ENCODE measurements around the gene PTPRN2.
"Not testable (repeated sequence)": the region's sequence is repeated elsewhere in the genome, so short reads cannot be mapped to it uniquely, and the experiment has no call there.

PTPRN2 gene

DNA sequence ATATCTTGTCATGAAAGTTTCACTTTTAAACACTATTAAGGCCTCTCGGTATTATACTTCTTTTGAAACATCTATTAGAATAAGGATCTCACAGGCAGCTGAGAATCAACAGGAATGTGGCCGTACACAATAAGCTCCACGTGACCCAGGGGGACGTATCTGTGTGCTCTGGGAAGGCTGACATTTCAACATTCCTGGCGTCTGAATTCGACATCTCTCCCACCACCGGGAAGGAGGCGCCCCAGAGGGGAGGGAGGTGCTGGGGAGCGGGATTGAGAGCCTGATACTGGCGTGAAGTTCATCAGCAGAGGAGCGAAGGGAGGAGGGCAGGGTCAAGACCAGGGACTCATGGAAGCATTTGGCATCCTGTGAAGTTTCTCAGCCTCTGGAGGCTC lies 849.6 kb downstream of the PTPRN2 start:
- TF ChIP-seq, protein P1, sequence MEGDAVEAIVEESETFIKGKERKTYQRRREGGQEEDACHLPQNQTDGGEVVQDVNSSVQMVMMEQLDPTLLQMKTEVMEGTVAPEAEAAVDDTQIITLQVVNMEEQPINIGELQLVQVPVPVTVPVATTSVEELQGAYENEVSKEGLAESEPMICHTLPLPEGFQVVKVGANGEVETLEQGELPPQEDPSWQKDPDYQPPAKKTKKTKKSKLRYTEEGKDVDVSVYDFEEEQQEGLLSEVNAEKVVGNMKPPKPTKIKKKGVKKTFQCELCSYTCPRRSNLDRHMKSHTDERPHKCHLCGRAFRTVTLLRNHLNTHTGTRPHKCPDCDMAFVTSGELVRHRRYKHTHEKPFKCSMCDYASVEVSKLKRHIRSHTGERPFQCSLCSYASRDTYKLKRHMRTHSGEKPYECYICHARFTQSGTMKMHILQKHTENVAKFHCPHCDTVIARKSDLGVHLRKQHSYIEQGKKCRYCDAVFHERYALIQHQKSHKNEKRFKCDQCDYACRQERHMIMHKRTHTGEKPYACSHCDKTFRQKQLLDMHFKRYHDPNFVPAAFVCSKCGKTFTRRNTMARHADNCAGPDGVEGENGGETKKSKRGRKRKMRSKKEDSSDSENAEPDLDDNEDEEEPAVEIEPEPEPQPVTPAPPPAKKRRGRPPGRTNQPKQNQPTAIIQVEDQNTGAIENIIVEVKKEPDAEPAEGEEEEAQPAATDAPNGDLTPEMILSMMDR (IDR thresholded peaks at IDR 0.05; ENCODE audit: low read depth, low read length, missing control alignments): no peak
- H3K4me3 ChIP-seq (ENCODE audit: low read depth, low read length): no peak overlapping the region
- DNase-seq (ENCODE audit: low read depth): no peak

DNA sequence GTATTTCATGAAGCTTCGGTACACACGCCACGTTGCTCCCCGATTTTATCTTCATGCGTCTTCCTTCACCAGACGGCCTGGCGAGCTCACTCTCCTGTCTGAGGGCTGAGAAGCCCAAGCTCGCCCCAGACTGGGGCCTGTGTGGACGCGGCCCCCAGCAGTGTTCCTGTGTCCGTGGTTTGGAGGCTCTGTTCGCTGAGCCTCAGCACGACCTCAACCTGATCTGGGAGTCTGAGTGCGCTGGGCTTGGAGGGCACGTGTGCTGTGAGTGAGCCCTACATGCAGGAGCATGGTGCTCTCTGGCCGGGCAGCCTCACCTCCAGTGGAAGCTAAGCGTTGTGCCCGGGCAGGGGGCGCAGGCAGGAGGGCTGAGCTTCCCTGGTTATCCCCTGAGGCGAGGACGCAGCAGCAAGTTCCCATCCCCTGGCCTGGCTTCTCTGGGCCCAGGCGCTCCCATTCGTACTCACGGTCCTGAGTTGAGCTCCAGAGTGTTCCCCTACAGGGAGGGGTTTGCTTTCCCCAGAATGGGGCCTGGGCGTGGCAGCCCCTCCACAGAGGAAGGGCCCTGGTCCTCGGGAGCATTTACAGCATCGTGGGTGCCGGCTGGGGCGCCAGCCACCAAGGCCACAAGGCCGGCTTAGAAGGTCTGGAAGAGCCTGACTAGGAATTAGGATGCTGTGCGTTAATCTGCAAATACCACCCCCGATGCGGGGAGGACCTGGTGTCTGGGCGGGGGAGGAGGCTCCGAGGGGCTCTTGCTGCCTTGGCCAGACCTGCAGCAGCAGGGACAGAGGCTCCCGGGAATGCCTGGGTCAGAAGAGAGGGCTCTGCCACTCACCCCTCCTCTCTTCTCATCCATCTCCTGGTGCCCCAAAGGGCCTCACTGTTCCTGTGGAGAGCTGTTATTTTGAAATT lies 850.2 kb downstream of the PTPRN2 start:
- no peak for DNase-seq (ENCODE audit: low read depth)
- H3K4me3 ChIP-seq (ENCODE audit: low read depth, low read length): no peak overlapping the region

GRCh38 chr7:157736341-157736740 lies 851.3 kb downstream of the PTPRN2 start:
- H3K4me3 ChIP-seq (ENCODE audit: low read depth, low read length): no peak overlapping the region
- TF ChIP-seq, protein P1 (IDR thresholded peaks at IDR 0.05; ENCODE audit: low read depth, low read length, missing control alignments): no peak
- no peak for DNase-seq (ENCODE audit: low read depth)

More for the DNA sequence above, 850.2 kb downstream of the PTPRN2 start:
- TF ChIP-seq, protein P1 (IDR thresholded peaks at IDR 0.05; ENCODE audit: low read depth, low read length, missing control alignments): no peak

- TF ChIP-seq, protein P1 (IDR thresholded peaks at IDR 0.05; ENCODE audit: low read depth, low read length, missing control alignments): no peak
- DNase-seq (ENCODE audit: low read depth): no peak
- no peak overlapping the region for H3K4me3 ChIP-seq (ENCODE audit: low read depth, low read length)
Measured at GRCh38 chr7:157735826-157736225, 851.8 kb downstream of the PTPRN2 start.

- H3K4me3 ChIP-seq (ENCODE audit: low read depth, low read length): no peak overlapping the region
- DNase-seq (ENCODE audit: low read depth): no peak
- TF ChIP-seq, protein P1 (IDR thresholded peaks at IDR 0.05; ENCODE audit: low read depth, low read length, missing control alignments): no peak
Measured at GRCh38 chr7:157734676-157735640, 852.7 kb downstream of the PTPRN2 start.

- not testable (repeated sequence) for H3K4me3 ChIP-seq (ENCODE audit: low read depth, low read length); DNase-seq (ENCODE audit: low read depth)
Measured at GRCh38 chr7:157733760-157734395, 853.7 kb downstream of the PTPRN2 start.

- TF ChIP-seq, protein P1 (IDR thresholded peaks at IDR 0.05; ENCODE audit: low read depth, low read length, missing control alignments): no peak
- DNase-seq (ENCODE audit: low read depth): no peak
- H3K4me3 ChIP-seq (ENCODE audit: low read depth, low read length): no peak overlapping the region
Measured at GRCh38 chr7:157731126-157731525, 856.5 kb downstream of the PTPRN2 start.
